SKM-1 treated with dmso at 0.1 percent for 144 hours (cell line): ENCODE results near the gene HMG20B.
"Not testable (repeated sequence)": the region's sequence is repeated elsewhere in the genome, so short reads cannot be mapped to it uniquely, and the experiment has no call there.

Source experiments
- DNase-seq: peaks from one replicate; lab custom pipeline; 2025; ENCODE audit not compliant: unreplicated experiment; lab: John Stamatoyannopoulos, UW

HMG20B gene

GRCh38 chr19:3555653-3556422 lies 16.9 kb upstream of the HMG20B start:
- DNase-seq: no peak

- DNase-seq: no peak
These were observed 16.2 kb upstream of the HMG20B start for GRCh38 chr19:3556423-3556977.

GRCh38 chr19:3556978-3557460 lies 15.7 kb upstream of the HMG20B start:
- no peak for DNase-seq

- peak; percentile 89 for DNase-seq
These were observed 15.1 kb upstream of the HMG20B start, which contains the start of gene MFSD12 for GRCh38 chr19:3557461-3558248. Gene MFSD12, minus strand, starts transcription at chr19:3557586. Its CDS starts 183 bp downstream, at chr19:3557403.

GRCh38 chr19:3563709-3564524 lies 8.8 kb upstream of the HMG20B start:
- DNase-seq: no peak

- DNase-seq: no peak
These were observed 7.6 kb upstream of the HMG20B start for GRCh38 chr19:3565139-3565538.

DNA sequence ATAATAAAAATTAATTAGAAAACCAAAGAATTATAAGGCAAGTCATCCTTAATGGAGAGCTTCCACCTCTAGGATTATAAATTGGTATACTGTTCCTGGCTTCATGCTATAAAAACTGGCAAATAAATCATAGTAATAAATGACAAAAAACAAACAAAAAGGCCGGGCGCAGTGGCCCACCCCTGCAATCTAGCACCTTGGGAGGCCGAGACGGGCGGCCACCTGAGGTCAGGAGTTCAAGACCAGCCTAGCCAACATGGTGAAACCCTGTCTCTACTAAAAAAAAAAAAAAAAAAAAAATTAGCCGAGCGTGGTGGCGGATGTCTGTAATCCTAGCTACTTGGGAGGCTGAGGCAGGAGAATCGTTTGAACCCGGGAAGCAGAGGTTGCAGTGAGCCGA lies 2.7 kb upstream of the HMG20B start:
- DNase-seq: not testable (repeated sequence)

DNA sequence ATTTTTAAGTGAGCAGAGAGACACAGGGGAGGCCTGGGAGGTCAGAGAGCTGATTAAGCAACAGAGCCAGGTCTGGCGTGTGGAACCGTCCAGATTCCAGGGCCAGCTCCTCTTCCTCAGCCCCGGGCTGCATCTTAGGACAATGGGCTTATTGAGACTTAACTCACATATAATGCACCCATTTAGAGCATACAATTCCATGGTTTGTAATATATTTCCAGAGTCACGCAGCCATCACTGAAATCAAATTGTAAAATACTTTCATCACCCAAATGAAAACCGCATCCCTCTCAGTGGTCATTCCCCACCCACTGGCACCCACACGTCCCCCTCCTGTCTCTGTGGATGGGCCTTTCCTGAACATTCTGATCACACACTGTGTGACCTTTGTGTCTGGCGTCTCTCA lies 2.1 kb upstream of the HMG20B start:
- no peak for DNase-seq

- peak; percentile 99 for DNase-seq
These were observed 451 bp upstream of the HMG20B start for GRCh38 chr19:3572132-3572854.

- DNase-seq: no peak
These were observed 566 bp downstream of the HMG20B start for GRCh38 chr19:3573162-3573857.

GRCh38 chr19:3573858-3574637 lies 1.3 kb downstream of the HMG20B start:
- peak; percentile 97 for DNase-seq

DNA sequence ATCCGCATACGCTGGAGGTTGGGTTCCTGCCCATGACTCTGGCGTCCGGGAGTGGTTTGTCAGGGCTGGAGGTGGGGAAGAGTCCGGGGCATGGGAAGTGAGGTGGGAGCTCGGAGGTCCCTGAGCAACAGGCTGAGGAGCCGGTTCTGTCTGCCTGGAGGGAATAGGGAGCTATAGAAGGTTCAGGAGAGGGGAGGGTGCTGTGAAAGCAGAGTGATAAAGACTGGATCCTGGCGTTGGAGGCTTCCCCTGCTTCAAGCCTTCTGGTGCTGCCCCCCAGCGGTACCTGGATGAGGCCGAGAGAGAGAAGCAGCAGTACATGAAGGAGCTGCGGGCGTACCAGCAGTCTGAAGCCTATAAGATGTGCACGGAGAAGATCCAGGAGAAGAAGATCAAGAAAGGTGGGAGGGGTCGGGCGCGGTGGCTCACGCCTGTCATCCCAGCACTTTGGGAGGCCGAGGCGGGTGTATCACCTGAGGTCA lies 2.6 kb downstream of the HMG20B start:
- peak; percentile 50 for DNase-seq

GRCh38 chr19:3575949-3576673 lies 3.4 kb downstream of the HMG20B start:
- DNase-seq: no peak

- DNase-seq: no peak
These were observed 4.1 kb downstream of the HMG20B start for GRCh38 chr19:3576696-3577443.

DNA sequence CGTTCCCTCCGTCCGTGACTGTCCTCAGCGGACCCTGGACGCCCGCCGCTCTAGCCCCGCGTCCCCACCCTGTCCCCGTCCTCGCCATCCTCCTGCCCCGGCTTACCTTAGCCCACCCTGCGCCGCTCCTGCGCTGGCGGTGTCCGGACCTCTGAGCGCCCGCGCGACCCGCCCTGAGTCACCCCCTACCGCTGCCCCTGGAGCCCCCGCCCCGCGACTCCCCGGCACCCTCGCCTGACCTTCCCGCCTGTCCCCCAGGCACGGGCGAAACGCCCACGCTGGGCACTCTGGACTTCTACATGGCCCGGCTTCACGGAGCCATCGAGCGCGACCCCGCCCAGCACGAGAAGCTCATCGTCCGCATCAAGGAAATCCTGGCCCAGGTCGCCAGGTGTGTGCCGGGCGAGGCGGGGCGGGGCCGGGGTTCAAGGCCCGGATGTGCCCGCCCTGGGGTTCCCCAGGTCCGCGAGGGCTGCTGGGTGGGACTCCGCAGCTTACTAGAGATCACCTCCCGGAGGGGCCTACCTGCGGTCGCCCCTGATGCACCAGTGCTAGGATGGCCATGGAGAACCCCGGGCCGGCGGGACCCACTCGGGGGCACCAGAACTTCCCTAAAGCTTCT lies 5.1 kb downstream of the HMG20B start:
- DNase-seq: no peak

GRCh38 chr19:3578390-3578789 lies 5.6 kb downstream of the HMG20B start:
- DNase-seq: no peak
